Fibroblast of lung (primary cell): ENCODE data around the gene LOXHD1. TPM values are rescaled to one million over a fixed set of nuclear protein-coding genes. Genes with fewer than 3 reads are reported as not detected.

Experiments used
- DNase-seq, 2 donors: peaks; one replicate each; pipeline versions ENCODE4 v3.0.0 to v3.0.0-alpha.2; 2010; ENCODE audit warnings: low read depth in 2 of 2
- H2AFZ ChIP-seq: 2 replicates; pipeline ENCODE4 v1.5.1; 2012; ENCODE audit warnings: low read length, control low read depth, inconsistent platforms
- H3K27ac ChIP-seq: 2 replicates; pipeline ENCODE4 v1.5.1; 2011; ENCODE audit warnings: low read length, control low read depth; ENCODE audit not compliant: insufficient read depth
- H3K27me3 ChIP-seq: 2 replicates; pipeline ENCODE4 v1.5.1; 2011; ENCODE audit warnings: mild to moderate bottlenecking, low read length; ENCODE audit not compliant: control insufficient read depth, insufficient read depth
- H3K36me3 ChIP-seq: 2 replicates; pipeline ENCODE4 v1.5.1; 2011; ENCODE audit warnings: low read length; ENCODE audit not compliant: control insufficient read depth, insufficient read depth
- H3K4me1 ChIP-seq: 2 replicates; pipeline ENCODE4 v1.5.1; 2011; ENCODE audit warnings: low read length; ENCODE audit not compliant: control insufficient read depth, insufficient read depth; ENCODE audit errors: extremely low read depth
- H3K4me2 ChIP-seq: 2 replicates; pipeline ENCODE4 v1.5.1; 2011; ENCODE audit warnings: low read length, control low read depth; ENCODE audit not compliant: insufficient read depth; ENCODE audit errors: extremely low read depth
- H3K4me3 ChIP-seq, 4 experiments: fragments of 200-600 bp in 1 of 4; sonication (generic) in 1 of 4; replicated peaks in 1 of 4; 2 replicates each; pipeline ENCODE4 v1.5.1; 2011 to 2016; ENCODE audit warnings: low read length in 4 of 4, low read depth in 3 of 4, mild to moderate bottlenecking in 3 of 4, control low read depth in 2 of 4, inconsistent platforms in 1 of 4, mixed read lengths in 1 of 4; ENCODE audit not compliant: insufficient read depth in 1 of 4; ENCODE audit errors: control extremely low read depth in 1 of 4
- H3K79me2 ChIP-seq: 2 replicates; pipeline ENCODE4 v1.5.1; 2012; ENCODE audit warnings: mild to moderate bottlenecking, low read length, inconsistent platforms; ENCODE audit not compliant: control insufficient read depth, insufficient read depth
- H3K9ac ChIP-seq: 2 replicates; pipeline ENCODE4 v1.5.1; 2011; ENCODE audit warnings: mild to moderate bottlenecking, low read length, control low read depth; ENCODE audit not compliant: insufficient read depth
- H3K9me3 ChIP-seq: 2 replicates; pipeline ENCODE4 v1.5.1; 2012; ENCODE audit warnings: low read depth, low read length; ENCODE audit not compliant: control insufficient read depth, insufficient read depth
- H4K20me1 ChIP-seq: 2 replicates; pipeline ENCODE4 v1.5.1; 2011; ENCODE audit warnings: low read length; ENCODE audit not compliant: control insufficient read depth, insufficient read depth; ENCODE audit errors: extremely low read depth
- EZH2 ChIP-seq: IDR thresholded peaks from 2 replicates; pipeline ENCODE4 v1.5.1; 2012; ENCODE audit warnings: low read length, control low read depth, mild to moderate bottlenecking; ENCODE audit errors: missing control alignments
- polyA plus RNA-seq, 2 donors: library from polyadenylated mRNA; depleted of rRNA in 1 of 2; stranded (reverse) in 1 of 2; unstranded in 1 of 2; fragments of >200 nt; gene quantifications; 2 replicates each; pipeline ENCODE4 v1.2.1, GENCODE V29; 2011 to 2012; ENCODE audit warnings: missing spikeins in 1 of 2
- total RNA-seq: library from RNA; depleted of rRNA; stranded (reverse); fragments of >200 nt; gene quantifications from 2 replicates; pipeline ENCODE4 v1.2.1, GENCODE V29; 2014
- TF ChIP-seq, protein P1 (sequence below), 2 donors: IDR thresholded peaks in 1 of 2; conservative IDR thresholded peaks in 1 of 2; 1 replicate in 1 of 2; 2 replicates in 1 of 2; pipeline ENCODE4 v1.5.1; 2011 to 2012; ENCODE audit warnings: low read length in 2 of 2, control low read depth in 1 of 2, inconsistent platforms in 1 of 2, low read depth in 1 of 2, mild to moderate bottlenecking in 1 of 2

Gene LOXHD1
- total and polyA plus RNA-seq, 2 donors (not counting 1 experiment from before 2014, with no cell fraction given), result not detected

DNA sequence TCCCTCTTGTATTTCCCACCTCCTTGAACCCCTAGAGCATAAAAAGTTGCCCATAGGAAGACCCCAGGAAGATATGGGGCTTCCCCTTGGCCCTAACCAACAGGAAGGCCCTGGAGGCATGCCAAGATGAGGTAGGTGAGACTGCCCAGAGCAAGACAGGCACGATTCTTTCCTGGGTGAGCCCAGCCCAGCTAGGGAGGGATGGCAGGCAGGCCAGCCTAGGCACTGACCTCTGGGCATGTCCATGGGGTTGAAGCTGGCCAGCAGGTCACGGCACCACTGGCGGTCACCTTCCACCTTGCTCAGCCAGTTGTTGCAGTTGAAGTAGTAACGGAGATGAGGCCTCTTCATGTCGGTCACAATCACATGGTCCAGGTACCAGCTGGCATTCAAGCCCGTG is 17.6 kb downstream of the LOXHD1 start:
- no peaks in the 10 kb centered on the region for H3K4me1 ChIP-seq

GRCh38 chr18:46636040-46636630 is 20.9 kb downstream of the LOXHD1 start:
- Histone ChIP-seq H3K36me3 (no peaks in the 10 kb centered on the region), H2AFZ (no peak overlapping the region), H3K4me1 (no peaks in the 10 kb centered on the region), H4K20me1 (no peaks in the 10 kb centered on the region), H3K4me2 (no peak overlapping the region), H3K79me2 (no peaks in the 10 kb centered on the region), H3K9ac (no peak overlapping the region), H3K4me3 (no peak overlapping the region), H3K27ac (no peak overlapping the region), H3K27me3 (no peaks in the 10 kb centered on the region), H3K9me3 (no peaks in the 10 kb centered on the region)
- no peak for DNase-seq
- no peak for TF ChIP-seq EZH2
- TF ChIP-seq, protein P1, sequence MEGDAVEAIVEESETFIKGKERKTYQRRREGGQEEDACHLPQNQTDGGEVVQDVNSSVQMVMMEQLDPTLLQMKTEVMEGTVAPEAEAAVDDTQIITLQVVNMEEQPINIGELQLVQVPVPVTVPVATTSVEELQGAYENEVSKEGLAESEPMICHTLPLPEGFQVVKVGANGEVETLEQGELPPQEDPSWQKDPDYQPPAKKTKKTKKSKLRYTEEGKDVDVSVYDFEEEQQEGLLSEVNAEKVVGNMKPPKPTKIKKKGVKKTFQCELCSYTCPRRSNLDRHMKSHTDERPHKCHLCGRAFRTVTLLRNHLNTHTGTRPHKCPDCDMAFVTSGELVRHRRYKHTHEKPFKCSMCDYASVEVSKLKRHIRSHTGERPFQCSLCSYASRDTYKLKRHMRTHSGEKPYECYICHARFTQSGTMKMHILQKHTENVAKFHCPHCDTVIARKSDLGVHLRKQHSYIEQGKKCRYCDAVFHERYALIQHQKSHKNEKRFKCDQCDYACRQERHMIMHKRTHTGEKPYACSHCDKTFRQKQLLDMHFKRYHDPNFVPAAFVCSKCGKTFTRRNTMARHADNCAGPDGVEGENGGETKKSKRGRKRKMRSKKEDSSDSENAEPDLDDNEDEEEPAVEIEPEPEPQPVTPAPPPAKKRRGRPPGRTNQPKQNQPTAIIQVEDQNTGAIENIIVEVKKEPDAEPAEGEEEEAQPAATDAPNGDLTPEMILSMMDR (conservative IDR thresholded peaks at IDR 0.05 in 1 of 2, IDR thresholded peaks at IDR 0.05 in 1 of 2; ENCODE audit: low read depth in 1 of 2, low read length in 2 of 2), result no peak

More for the DNA sequence above, 17.6 kb downstream of the LOXHD1 start:
- no peak for TF ChIP-seq EZH2
- TF ChIP-seq, protein P1 (conservative IDR thresholded peaks at IDR 0.05 in 1 of 2, IDR thresholded peaks at IDR 0.05 in 1 of 2; ENCODE audit: low read depth in 1 of 2, low read length in 2 of 2), result no peak
- H3K36me3 ChIP-seq, result no peaks in the 10 kb centered on the region
- H3K79me2 ChIP-seq, result no peaks in the 10 kb centered on the region
- no peak overlapping the region for H3K27ac ChIP-seq
- no peaks in the 10 kb centered on the region for H3K9me3 ChIP-seq
- H4K20me1 ChIP-seq, result no peaks in the 10 kb centered on the region
- H2AFZ ChIP-seq, result no peak overlapping the region
- no peak overlapping the region for H3K4me3 ChIP-seq
- H3K4me2 ChIP-seq, result no peak overlapping the region
- H3K9ac ChIP-seq, result no peak overlapping the region
- no peak for DNase-seq
- no peaks in the 10 kb centered on the region for H3K27me3 ChIP-seq

DNA sequence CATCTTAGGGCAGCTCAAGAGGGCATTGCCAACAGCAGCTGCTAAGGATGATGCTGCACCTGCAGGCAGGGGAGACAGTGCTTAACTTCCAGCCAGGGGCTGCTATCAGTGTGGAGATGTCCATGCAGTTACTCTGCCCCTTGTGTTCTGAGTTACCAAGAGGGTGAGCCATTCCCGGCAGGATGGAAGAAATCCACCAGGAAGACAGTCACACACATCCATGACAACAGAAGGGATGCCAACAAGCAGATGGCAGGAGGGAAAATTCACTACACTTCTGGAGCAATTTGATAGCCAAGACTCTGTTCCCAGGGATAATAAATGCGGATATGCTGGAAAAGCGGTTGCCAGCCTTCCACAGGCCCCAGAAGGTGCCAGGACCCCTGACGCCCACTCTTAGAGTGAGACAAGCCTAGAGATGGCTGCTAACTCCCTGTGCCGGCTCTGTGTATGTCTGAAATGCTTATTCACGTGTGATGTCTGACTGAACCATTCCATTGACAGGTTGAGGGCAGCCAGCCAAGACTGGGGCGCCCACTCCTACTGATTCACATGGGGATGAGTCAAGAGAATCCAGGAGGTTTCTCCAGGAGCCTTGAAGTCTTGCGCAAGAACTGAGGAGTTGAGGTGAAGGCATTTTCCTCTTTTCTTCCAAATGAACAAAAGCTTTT is 24.5 kb downstream of the LOXHD1 start:
- Histone ChIP-seq H3K4me3 (no peak overlapping the region), H3K27me3 (no peaks in the 10 kb centered on the region), H3K4me1 (no peaks in the 10 kb centered on the region), H2AFZ (no peak overlapping the region), H3K79me2 (no peaks in the 10 kb centered on the region), H3K9ac (no peak overlapping the region), H3K27ac (no peak overlapping the region), H3K4me2 (no peak overlapping the region), H3K9me3 (no peaks in the 10 kb centered on the region), H3K36me3 (no peaks in the 10 kb centered on the region), H4K20me1 (no peaks in the 10 kb centered on the region)
- DNase-seq, result peak in 1 of 2 donors; percentile 85
- no peak for TF ChIP-seq EZH2
- TF ChIP-seq, protein P1 (conservative IDR thresholded peaks at IDR 0.05 in 1 of 2, IDR thresholded peaks at IDR 0.05 in 1 of 2; ENCODE audit: low read depth in 1 of 2, low read length in 2 of 2), result no peak
